WTC11 (cell line): Measurements from ENCODE around the gene NEIL3. TPM values are rescaled to one million over a fixed set of nuclear protein-coding genes. Genes with fewer than 3 reads are reported as not detected.

Experiments
- ATAC-seq: fragments of 200-7000 bp; cut with Tn5 transposase; 2 replicates; pipeline ENCODE4 v1.10.0; 2021; ENCODE audit warnings: mild to moderate bottlenecking, moderate library complexity
- CTCF ChIA-PET: fragments of 300-600 bp; sonication (Branson Sonifier 250); formaldehyde crosslinking; loops from one replicate; lab custom pipeline; 2021; ENCODE audit warnings: antibody characterized with exemption; lab: Charles Lee
- POLR2A ChIA-PET: fragments of 350-600 bp; sonication (Branson Sonifier 250); formaldehyde crosslinking; loops from one replicate; lab custom pipeline; 2021; ENCODE audit warnings: antibody characterized with exemption; lab: Charles Lee
- DNase-seq: peaks from one replicate; pipeline ENCODE4 v3.0.0; 2021; ENCODE audit warnings: low spot score
- H3K27ac Mint-ChIP-seq: 2 replicates; pipeline ENCODE4 v1.8.0; 2021; ENCODE audit warnings: mixed read lengths
- H3K27me3 Mint-ChIP-seq: 2 replicates; pipeline ENCODE4 v1.8.0; 2021; ENCODE audit warnings: low read depth, mild to moderate bottlenecking, moderate library complexity, mixed read lengths
- H3K36me3 Mint-ChIP-seq: 2 replicates; pipeline ENCODE4 v1.8.0; 2021; ENCODE audit warnings: mixed read lengths
- H3K4me1 Mint-ChIP-seq: 2 replicates; pipeline ENCODE4 v1.8.0; 2022; ENCODE audit warnings: mixed read lengths
- H3K4me3 Mint-ChIP-seq: 2 replicates; pipeline ENCODE4 v1.8.0; 2021; ENCODE audit warnings: mild to moderate bottlenecking, moderate library complexity, mixed read lengths
- H3K9me3 Mint-ChIP-seq: 2 replicates; pipeline ENCODE4 v1.8.0; 2021; ENCODE audit warnings: mixed read lengths
- CREB1 ChIP-seq: sonication (generic); formaldehyde crosslinking; IDR thresholded peaks from 2 replicates; pipeline ENCODE4 v1.8.0; 2023; ENCODE audit warnings: mild to moderate bottlenecking, missing genetic modification reagents
- E2F1 ChIP-seq: sonication (generic); formaldehyde crosslinking; IDR thresholded peaks from 2 replicates; pipeline ENCODE4 v1.8.0; 2022; ENCODE audit warnings: mild to moderate bottlenecking, missing genetic modification reagents
- GABPB1 ChIP-seq: sonication (generic); formaldehyde crosslinking; IDR thresholded peaks from 2 replicates; pipeline ENCODE4 v1.8.1; 2023; ENCODE audit warnings: mild to moderate bottlenecking, missing genetic modification reagents
- MYBL2 ChIP-seq: sonication (generic); formaldehyde crosslinking; IDR thresholded peaks from 2 replicates; pipeline ENCODE4 v1.8.1; 2023; ENCODE audit warnings: mild to moderate bottlenecking, moderate library complexity, missing genetic modification reagents
- NFATC4 ChIP-seq: fragments of 250-450 bp; sonication (Bioruptor Pico); IDR thresholded peaks from 2 replicates; pipeline ENCODE4 v1.9.0; 2021; ENCODE audit warnings: mild to moderate bottlenecking
- SMAD4 ChIP-seq: sonication (generic); formaldehyde crosslinking; IDR thresholded peaks from 2 replicates; pipeline ENCODE4 v1.8.0; 2022; ENCODE audit warnings: mild to moderate bottlenecking, missing genetic modification reagents
- STAT6 ChIP-seq: sonication (generic); formaldehyde crosslinking; conservative IDR thresholded peaks from 2 replicates; pipeline ENCODE4 v1.8.1; 2023; ENCODE audit warnings: mild to moderate bottlenecking, low read depth, missing genetic modification reagents, moderate library complexity
- TCF7 ChIP-seq: sonication (generic); formaldehyde crosslinking; IDR thresholded peaks from 2 replicates; pipeline ENCODE4 v1.8.0; 2022; ENCODE audit warnings: mild to moderate bottlenecking, low read depth, missing genetic modification reagents, moderate library complexity
- TEAD1 ChIP-seq: sonication (generic); formaldehyde crosslinking; IDR thresholded peaks from 2 replicates; pipeline ENCODE4 v1.8.0; 2022; ENCODE audit warnings: mild to moderate bottlenecking, missing genetic modification reagents
- ZNF317 ChIP-seq: sonication (generic); formaldehyde crosslinking; IDR thresholded peaks from 2 replicates; pipeline ENCODE4 v1.8.1; 2023; ENCODE audit warnings: low read depth, mild to moderate bottlenecking, moderate library complexity, missing genetic modification reagents, borderline replicate concordance
- ZNF425 ChIP-seq: fragments of 250-450 bp; sonication (Bioruptor Pico); conservative IDR thresholded peaks from 2 replicates; pipeline ENCODE4 v1.9.0; 2021; ENCODE audit warnings: mild to moderate bottlenecking
- ZNF532 ChIP-seq: fragments of 250-450 bp; sonication (Bioruptor Pico); IDR thresholded peaks from 2 replicates; pipeline ENCODE4 v1.9.0; 2021; ENCODE audit warnings: mild to moderate bottlenecking, borderline replicate concordance
- ZNF671 ChIP-seq: fragments of 250-450 bp; sonication (Bioruptor Pico); IDR thresholded peaks from 2 replicates; pipeline ENCODE4 v1.8.0; 2021; ENCODE audit warnings: mild to moderate bottlenecking
- total RNA-seq: library from RNA; stranded (reverse); gene quantifications from 3 replicates; pipeline ENCODE4 v1.2.3, GENCODE V29; 2021
- TF ChIP-seq, protein P1 (sequence below): sonication (generic); formaldehyde crosslinking; IDR thresholded peaks from 2 replicates; pipeline ENCODE4 v1.8.0; 2023; ENCODE audit warnings: missing genetic modification reagents, mild to moderate bottlenecking, borderline replicate concordance
- TF ChIP-seq, protein P2 (sequence below): sonication (generic); formaldehyde crosslinking; IDR thresholded peaks from 2 replicates; pipeline ENCODE4 v1.8.1; 2022; ENCODE audit warnings: low read depth, mild to moderate bottlenecking, moderate library complexity, missing genetic modification reagents, borderline replicate concordance
- TF ChIP-seq, protein P3 (sequence below): sonication (generic); formaldehyde crosslinking; IDR thresholded peaks from 2 replicates; pipeline ENCODE4 v1.8.0; 2022; ENCODE audit warnings: missing genetic modification reagents

The NEIL3 gene
- total RNA-seq, 1 experiment from 2014 or later = 9.9 TPM

- no peak for TF ChIP-seq E2F1
- TF ChIP-seq ZNF317 = no peak
- TF ChIP-seq, protein P1, sequence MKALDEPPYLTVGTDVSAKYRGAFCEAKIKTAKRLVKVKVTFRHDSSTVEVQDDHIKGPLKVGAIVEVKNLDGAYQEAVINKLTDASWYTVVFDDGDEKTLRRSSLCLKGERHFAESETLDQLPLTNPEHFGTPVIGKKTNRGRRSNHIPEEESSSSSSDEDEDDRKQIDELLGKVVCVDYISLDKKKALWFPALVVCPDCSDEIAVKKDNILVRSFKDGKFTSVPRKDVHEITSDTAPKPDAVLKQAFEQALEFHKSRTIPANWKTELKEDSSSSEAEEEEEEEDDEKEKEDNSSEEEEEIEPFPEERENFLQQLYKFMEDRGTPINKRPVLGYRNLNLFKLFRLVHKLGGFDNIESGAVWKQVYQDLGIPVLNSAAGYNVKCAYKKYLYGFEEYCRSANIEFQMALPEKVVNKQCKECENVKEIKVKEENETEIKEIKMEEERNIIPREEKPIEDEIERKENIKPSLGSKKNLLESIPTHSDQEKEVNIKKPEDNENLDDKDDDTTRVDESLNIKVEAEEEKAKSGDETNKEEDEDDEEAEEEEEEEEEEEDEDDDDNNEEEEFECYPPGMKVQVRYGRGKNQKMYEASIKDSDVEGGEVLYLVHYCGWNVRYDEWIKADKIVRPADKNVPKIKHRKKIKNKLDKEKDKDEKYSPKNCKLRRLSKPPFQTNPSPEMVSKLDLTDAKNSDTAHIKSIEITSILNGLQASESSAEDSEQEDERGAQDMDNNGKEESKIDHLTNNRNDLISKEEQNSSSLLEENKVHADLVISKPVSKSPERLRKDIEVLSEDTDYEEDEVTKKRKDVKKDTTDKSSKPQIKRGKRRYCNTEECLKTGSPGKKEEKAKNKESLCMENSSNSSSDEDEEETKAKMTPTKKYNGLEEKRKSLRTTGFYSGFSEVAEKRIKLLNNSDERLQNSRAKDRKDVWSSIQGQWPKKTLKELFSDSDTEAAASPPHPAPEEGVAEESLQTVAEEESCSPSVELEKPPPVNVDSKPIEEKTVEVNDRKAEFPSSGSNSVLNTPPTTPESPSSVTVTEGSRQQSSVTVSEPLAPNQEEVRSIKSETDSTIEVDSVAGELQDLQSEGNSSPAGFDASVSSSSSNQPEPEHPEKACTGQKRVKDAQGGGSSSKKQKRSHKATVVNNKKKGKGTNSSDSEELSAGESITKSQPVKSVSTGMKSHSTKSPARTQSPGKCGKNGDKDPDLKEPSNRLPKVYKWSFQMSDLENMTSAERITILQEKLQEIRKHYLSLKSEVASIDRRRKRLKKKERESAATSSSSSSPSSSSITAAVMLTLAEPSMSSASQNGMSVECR (CRISPR knock-in tag) = no peak
- no peak for TF ChIP-seq ZNF425 (CRISPR knock-in tag)
Observed at GRCh38 chr4:177265729-177266128, 43.9 kb upstream of the NEIL3 start (continued).

DNA sequence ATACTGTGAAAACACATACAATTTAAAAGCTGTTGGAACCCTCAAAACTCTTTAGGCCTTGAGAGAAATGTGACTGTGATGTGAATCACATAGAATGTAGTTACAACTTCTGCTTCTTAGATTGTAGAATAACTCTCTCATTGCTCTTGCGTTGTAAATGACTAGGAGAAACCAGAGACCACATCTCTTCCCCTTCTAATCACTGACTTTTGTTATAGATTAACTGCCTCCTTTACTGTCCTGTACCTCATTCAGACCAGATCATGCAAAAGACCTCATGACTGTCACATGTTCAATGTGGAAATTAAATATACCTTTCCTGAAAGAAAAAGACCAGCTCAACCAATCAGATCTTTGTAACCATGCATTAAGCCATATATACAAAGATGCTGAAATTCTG is 43.2 kb upstream of the NEIL3 start:
- CTCF ChIA-PET = no interaction called here
- TF ChIP-seq, protein P2, sequence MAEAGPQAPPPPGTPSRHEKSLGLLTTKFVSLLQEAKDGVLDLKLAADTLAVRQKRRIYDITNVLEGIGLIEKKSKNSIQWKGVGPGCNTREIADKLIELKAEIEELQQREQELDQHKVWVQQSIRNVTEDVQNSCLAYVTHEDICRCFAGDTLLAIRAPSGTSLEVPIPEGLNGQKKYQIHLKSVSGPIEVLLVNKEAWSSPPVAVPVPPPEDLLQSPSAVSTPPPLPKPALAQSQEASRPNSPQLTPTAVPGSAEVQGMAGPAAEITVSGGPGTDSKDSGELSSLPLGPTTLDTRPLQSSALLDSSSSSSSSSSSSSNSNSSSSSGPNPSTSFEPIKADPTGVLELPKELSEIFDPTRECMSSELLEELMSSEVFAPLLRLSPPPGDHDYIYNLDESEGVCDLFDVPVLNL (CRISPR knock-in tag) = no peak
- TF ChIP-seq TCF7 (CRISPR knock-in tag) (no peak), ZNF532 (CRISPR knock-in tag) (no peak), SMAD4 (CRISPR knock-in tag) (no peak), STAT6 (CRISPR knock-in tag) (no peak), NFATC4 (CRISPR knock-in tag) (no peak), GABPB1 (CRISPR knock-in tag) (no peak), MYBL2 (CRISPR knock-in tag) (no peak), TEAD1 (no peak), ZNF671 (CRISPR knock-in tag) (no peak), CREB1 (no peak)
- TF ChIP-seq, protein P3, sequence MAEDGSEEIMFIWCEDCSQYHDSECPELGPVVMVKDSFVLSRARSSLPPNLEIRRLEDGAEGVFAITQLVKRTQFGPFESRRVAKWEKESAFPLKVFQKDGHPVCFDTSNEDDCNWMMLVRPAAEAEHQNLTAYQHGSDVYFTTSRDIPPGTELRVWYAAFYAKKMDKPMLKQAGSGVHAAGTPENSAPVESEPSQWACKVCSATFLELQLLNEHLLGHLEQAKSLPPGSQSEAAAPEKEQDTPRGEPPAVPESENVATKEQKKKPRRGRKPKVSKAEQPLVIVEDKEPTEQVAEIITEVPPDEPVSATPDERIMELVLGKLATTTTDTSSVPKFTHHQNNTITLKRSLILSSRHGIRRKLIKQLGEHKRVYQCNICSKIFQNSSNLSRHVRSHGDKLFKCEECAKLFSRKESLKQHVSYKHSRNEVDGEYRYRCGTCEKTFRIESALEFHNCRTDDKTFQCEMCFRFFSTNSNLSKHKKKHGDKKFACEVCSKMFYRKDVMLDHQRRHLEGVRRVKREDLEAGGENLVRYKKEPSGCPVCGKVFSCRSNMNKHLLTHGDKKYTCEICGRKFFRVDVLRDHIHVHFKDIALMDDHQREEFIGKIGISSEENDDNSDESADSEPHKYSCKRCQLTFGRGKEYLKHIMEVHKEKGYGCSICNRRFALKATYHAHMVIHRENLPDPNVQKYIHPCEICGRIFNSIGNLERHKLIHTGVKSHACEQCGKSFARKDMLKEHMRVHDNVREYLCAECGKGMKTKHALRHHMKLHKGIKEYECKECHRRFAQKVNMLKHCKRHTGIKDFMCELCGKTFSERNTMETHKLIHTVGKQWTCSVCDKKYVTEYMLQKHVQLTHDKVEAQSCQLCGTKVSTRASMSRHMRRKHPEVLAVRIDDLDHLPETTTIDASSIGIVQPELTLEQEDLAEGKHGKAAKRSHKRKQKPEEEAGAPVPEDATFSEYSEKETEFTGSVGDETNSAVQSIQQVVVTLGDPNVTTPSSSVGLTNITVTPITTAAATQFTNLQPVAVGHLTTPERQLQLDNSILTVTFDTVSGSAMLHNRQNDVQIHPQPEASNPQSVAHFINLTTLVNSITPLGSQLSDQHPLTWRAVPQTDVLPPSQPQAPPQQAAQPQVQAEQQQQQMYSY (CRISPR knock-in tag) = no peak
- no peaks in the 10 kb centered on the region for H3K27me3 Mint-ChIP-seq
- H3K27ac Mint-ChIP-seq = no peak overlapping the region
- DNase-seq = no peak
- H3K4me1 Mint-ChIP-seq = peaks cover 11% of the 10 kb centered on the region; the same call in 1 of the 2 replicates
- no peak for ATAC-seq
- POLR2A ChIA-PET = no interaction called here
- no peaks in the 10 kb centered on the region for H3K9me3 Mint-ChIP-seq
- H3K36me3 Mint-ChIP-seq = no peaks in the 10 kb centered on the region
- no peak overlapping the region for H3K4me3 Mint-ChIP-seq
